ENCODE data around the gene CRELD2. TPM values are rescaled to one million over a fixed set of nuclear protein-coding genes. Genes with fewer than 3 reads are reported as not detected.

Gene CRELD2
- total and polyA plus RNA-seq, 2 of the 13 experiments (the other 11 are each of a cell fraction or from before 2014, with no cell fraction given) = 17.2 to 44.7 TPM

- peak; percentile 68 for TF ChIP-seq POLR2G (IDR thresholded peaks at IDR 0.05; ENCODE audit: low read depth, low read length)
- peak; percentile 35; the same call in 1 of the 2 replicates for TF ChIP-seq KDM2A (CRISPR knock-in tag; IDR thresholded peaks at IDR 0.05; ENCODE audit: borderline replicate concordance, low read depth)
- peak; percentile 75 for TF ChIP-seq AGO1 (IDR thresholded peaks at IDR 0.05; ENCODE audit: low read depth, low read length, poor library complexity, severe bottlenecking)
- TF ChIP-seq, protein P1, sequence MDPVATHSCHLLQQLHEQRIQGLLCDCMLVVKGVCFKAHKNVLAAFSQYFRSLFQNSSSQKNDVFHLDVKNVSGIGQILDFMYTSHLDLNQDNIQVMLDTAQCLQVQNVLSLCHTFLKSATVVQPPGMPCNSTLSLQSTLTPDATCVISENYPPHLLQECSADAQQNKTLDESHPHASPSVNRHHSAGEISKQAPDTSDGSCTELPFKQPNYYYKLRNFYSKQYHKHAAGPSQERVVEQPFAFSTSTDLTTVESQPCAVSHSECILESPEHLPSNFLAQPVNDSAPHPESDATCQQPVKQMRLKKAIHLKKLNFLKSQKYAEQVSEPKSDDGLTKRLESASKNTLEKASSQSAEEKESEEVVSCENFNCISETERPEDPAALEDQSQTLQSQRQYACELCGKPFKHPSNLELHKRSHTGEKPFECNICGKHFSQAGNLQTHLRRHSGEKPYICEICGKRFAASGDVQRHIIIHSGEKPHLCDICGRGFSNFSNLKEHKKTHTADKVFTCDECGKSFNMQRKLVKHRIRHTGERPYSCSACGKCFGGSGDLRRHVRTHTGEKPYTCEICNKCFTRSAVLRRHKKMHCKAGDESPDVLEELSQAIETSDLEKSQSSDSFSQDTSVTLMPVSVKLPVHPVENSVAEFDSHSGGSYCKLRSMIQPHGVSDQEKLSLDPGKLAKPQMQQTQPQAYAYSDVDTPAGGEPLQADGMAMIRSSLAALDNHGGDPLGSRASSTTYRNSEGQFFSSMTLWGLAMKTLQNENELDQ (CRISPR knock-in tag; IDR thresholded peaks at IDR 0.05; ENCODE audit: borderline replicate concordance) = no peak
- TF ChIP-seq ZNF737 (CRISPR knock-in tag; IDR thresholded peaks at IDR 0.05; ENCODE audit: borderline replicate concordance) = no peak
- peak; percentile 12; the same call in 1 of the 2 replicates for TF ChIP-seq SAP130 (CRISPR knock-in tag; IDR thresholded peaks at IDR 0.05; ENCODE audit: low read depth)
- TF ChIP-seq, protein P2, sequence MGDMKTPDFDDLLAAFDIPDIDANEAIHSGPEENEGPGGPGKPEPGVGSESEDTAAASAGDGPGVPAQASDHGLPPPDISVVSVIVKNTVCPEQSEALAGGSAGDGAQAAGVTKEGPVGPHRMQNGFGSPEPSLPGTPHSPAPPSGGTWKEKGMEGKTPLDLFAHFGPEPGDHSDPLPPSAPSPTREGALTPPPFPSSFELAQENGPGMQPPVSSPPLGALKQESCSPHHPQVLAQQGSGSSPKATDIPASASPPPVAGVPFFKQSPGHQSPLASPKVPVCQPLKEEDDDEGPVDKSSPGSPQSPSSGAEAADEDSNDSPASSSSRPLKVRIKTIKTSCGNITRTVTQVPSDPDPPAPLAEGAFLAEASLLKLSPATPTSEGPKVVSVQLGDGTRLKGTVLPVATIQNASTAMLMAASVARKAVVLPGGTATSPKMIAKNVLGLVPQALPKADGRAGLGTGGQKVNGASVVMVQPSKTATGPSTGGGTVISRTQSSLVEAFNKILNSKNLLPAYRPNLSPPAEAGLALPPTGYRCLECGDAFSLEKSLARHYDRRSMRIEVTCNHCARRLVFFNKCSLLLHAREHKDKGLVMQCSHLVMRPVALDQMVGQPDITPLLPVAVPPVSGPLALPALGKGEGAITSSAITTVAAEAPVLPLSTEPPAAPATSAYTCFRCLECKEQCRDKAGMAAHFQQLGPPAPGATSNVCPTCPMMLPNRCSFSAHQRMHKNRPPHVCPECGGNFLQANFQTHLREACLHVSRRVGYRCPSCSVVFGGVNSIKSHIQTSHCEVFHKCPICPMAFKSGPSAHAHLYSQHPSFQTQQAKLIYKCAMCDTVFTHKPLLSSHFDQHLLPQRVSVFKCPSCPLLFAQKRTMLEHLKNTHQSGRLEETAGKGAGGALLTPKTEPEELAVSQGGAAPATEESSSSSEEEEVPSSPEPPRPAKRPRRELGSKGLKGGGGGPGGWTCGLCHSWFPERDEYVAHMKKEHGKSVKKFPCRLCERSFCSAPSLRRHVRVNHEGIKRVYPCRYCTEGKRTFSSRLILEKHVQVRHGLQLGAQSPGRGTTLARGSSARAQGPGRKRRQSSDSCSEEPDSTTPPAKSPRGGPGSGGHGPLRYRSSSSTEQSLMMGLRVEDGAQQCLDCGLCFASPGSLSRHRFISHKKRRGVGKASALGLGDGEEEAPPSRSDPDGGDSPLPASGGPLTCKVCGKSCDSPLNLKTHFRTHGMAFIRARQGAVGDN (CRISPR knock-in tag; IDR thresholded peaks at IDR 0.05) = peak; percentile 20
- TF ChIP-seq, protein P3, sequence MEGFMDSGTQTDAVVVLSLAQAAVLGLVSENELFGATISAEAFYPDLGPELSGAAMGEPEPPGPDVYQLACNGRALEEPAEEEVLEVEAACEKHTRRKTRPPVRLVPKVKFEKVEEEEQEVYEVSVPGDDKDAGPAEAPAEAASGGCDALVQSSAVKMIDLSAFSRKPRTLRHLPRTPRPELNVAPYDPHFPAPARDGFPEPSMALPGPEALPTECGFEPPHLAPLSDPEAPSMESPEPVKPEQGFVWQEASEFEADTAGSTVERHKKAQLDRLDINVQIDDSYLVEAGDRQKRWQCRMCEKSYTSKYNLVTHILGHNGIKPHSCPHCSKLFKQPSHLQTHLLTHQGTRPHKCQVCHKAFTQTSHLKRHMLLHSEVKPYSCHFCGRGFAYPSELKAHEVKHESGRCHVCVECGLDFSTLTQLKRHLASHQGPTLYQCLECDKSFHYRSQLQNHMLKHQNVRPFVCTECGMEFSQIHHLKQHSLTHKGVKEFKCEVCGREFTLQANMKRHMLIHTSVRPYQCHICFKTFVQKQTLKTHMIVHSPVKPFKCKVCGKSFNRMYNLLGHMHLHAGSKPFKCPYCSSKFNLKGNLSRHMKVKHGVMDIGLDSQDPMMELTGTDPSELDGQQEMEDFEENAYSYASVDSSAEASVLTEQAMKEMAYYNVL (CRISPR knock-in tag; IDR thresholded peaks at IDR 0.05; ENCODE audit: borderline replicate concordance) = 0 out of 2 replicates have a peak, but pooled peaks have one; percentile 23
- TF ChIP-seq ZNF572 (CRISPR knock-in tag; IDR thresholded peaks at IDR 0.05) = no peak
- TF ChIP-seq PITX1 (CRISPR knock-in tag; IDR thresholded peaks at IDR 0.05) = no peak
- TF ChIP-seq ATRX (CRISPR knock-in tag; IDR thresholded peaks at IDR 0.05; ENCODE audit: borderline replicate concordance) = no peak
- TF ChIP-seq PAF1 (CRISPR knock-in tag; IDR thresholded peaks at IDR 0.05) = peak; percentile 19; the same call in 1 of the 2 replicates
- TF ChIP-seq, protein P4, sequence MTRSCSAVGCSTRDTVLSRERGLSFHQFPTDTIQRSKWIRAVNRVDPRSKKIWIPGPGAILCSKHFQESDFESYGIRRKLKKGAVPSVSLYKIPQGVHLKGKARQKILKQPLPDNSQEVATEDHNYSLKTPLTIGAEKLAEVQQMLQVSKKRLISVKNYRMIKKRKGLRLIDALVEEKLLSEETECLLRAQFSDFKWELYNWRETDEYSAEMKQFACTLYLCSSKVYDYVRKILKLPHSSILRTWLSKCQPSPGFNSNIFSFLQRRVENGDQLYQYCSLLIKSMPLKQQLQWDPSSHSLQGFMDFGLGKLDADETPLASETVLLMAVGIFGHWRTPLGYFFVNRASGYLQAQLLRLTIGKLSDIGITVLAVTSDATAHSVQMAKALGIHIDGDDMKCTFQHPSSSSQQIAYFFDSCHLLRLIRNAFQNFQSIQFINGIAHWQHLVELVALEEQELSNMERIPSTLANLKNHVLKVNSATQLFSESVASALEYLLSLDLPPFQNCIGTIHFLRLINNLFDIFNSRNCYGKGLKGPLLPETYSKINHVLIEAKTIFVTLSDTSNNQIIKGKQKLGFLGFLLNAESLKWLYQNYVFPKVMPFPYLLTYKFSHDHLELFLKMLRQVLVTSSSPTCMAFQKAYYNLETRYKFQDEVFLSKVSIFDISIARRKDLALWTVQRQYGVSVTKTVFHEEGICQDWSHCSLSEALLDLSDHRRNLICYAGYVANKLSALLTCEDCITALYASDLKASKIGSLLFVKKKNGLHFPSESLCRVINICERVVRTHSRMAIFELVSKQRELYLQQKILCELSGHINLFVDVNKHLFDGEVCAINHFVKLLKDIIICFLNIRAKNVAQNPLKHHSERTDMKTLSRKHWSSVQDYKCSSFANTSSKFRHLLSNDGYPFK (CRISPR knock-in tag; IDR thresholded peaks at IDR 0.05; ENCODE audit: borderline replicate concordance) = 0 out of 2 replicates have a peak, but pooled peaks have one; percentile 17
- TF ChIP-seq TBL1XR1 (IDR thresholded peaks at IDR 0.05; ENCODE audit: borderline replicate concordance, low read length, partially characterized antibody) = no peak
Measured at GRCh38 chr22:49965091-49966040, 46.9 kb downstream of the CRELD2 start (continued).

Measured in HepG2 (cell line).